Measurements from ENCODE around the gene CDH8.

DNA sequence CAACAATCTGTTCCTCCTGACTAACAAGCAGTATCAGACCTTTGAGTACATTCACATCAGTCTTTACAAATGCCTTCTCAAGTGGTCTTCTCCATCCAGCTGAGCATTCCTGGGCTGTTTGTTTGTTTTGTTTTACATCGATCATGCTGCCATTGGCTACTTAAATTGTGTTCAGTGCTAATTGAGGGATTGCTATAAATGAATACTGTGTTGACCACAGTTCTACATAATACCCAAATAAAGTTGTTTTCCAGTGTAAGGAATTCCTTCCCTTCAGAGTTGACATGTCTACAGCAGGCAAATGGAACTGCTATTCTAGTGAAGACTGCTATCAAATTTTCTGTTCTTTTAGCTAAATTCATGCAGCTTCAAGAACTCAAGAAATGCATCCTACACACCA lies 3.2 kb downstream of the CDH8 start:
- TF ChIP-seq, protein P1, sequence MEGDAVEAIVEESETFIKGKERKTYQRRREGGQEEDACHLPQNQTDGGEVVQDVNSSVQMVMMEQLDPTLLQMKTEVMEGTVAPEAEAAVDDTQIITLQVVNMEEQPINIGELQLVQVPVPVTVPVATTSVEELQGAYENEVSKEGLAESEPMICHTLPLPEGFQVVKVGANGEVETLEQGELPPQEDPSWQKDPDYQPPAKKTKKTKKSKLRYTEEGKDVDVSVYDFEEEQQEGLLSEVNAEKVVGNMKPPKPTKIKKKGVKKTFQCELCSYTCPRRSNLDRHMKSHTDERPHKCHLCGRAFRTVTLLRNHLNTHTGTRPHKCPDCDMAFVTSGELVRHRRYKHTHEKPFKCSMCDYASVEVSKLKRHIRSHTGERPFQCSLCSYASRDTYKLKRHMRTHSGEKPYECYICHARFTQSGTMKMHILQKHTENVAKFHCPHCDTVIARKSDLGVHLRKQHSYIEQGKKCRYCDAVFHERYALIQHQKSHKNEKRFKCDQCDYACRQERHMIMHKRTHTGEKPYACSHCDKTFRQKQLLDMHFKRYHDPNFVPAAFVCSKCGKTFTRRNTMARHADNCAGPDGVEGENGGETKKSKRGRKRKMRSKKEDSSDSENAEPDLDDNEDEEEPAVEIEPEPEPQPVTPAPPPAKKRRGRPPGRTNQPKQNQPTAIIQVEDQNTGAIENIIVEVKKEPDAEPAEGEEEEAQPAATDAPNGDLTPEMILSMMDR (IDR thresholded peaks at IDR 0.05): no peak
- no peak for TF ChIP-seq POLR2A (IDR thresholded peaks at IDR 0.05)
